ENCODE data around the gene DTX3. TPM values are rescaled to one million over a fixed set of nuclear protein-coding genes. Genes with fewer than 3 reads are reported as not detected.
"Not testable (repeated sequence)": the region's sequence is repeated elsewhere in the genome, so short reads cannot be mapped to it uniquely, and the experiment has no call there.

Gene DTX3
- total and polyA plus RNA-seq, 2 experiments from 2014 or later, result 22.8 to 46.6 TPM

GRCh38 chr12:57618431-57618830, 13.8 kb downstream of the DTX3 start:
- not testable (repeated sequence) for H3K79me2 ChIP-seq (replicated peaks; ENCODE audit: insufficient read depth); ATAC-seq; H3K4me3 ChIP-seq; H3K4me2 ChIP-seq; H3K27ac Mint-ChIP-seq; H3K9me3 Mint-ChIP-seq; H3K4me3 Mint-ChIP-seq; DNase-seq (ENCODE audit: low spot score); H3K27ac ChIP-seq (ENCODE audit: low read depth); H2AFZ ChIP-seq; H4K20me1 ChIP-seq (replicated peaks; ENCODE audit: insufficient read depth); H3K36me3 ChIP-seq (ENCODE audit: insufficient read depth); H3K9me2 ChIP-seq (ENCODE audit: insufficient read depth)
- Histone ChIP-seq H3F3A (replicated peaks; ENCODE audit: low read depth) (0 out of 2 replicates have a peak, but pooled peaks cover 13% of the 10 kb centered on the region), H3K27me3 (ENCODE audit: insufficient read depth) (peaks cover 100% of the 10 kb centered on the region), H3K4me1 (ENCODE audit: insufficient read depth) (peaks cover 28% of the 10 kb centered on the region)
- Mint-ChIP-seq H3K27me3 (ENCODE audit: insufficient read depth, low read depth, poor library complexity) (peaks cover 96% of the 10 kb centered on the region), H3K4me1 (peaks cover 31% of the 10 kb centered on the region), H3K36me3 (ENCODE audit: low read depth) (peaks cover 20% of the 10 kb centered on the region; the same call in 2 of the 3 replicates)
- TF ChIP-seq EZH2 (IDR thresholded peaks at IDR 0.05; ENCODE audit: low read depth, unreplicated experiment), result peak; percentile 12

- Histone ChIP-seq H3F3A (replicated peaks; ENCODE audit: low read depth) (0 out of 2 replicates have a peak, but pooled peaks cover 13% of the 10 kb centered on the region), H3K36me3 (ENCODE audit: insufficient read depth) (peaks cover 4% of the 10 kb centered on the region; the same call in 1 of the 2 replicates), H3K27me3 (ENCODE audit: insufficient read depth) (peaks cover 100% of the 10 kb centered on the region), H4K20me1 (replicated peaks; ENCODE audit: insufficient read depth) (peaks cover 8% of the 10 kb centered on the region), H3K27ac (ENCODE audit: low read depth) (no peak overlapping the region), H3K4me2 (peak overlapping the region; percentile 87), H2AFZ (peak overlapping the region; percentile 56; the same call in 1 of the 2 replicates), H3K9me2 (ENCODE audit: insufficient read depth) (no peaks in the 10 kb centered on the region), H3K4me1 (ENCODE audit: insufficient read depth) (peaks cover 26% of the 10 kb centered on the region), H3K4me3 (peak overlapping the region; percentile 59), H3K79me2 (replicated peaks; ENCODE audit: insufficient read depth) (no peaks in the 10 kb centered on the region)
- ATAC-seq, result no peak
- Mint-ChIP-seq H3K27ac (no peak overlapping the region), H3K36me3 (ENCODE audit: low read depth) (peaks cover 20% of the 10 kb centered on the region; the same call in 2 of the 3 replicates), H3K4me1 (peaks cover 27% of the 10 kb centered on the region), H3K27me3 (ENCODE audit: insufficient read depth, low read depth, poor library complexity) (peaks cover 97% of the 10 kb centered on the region), H3K9me3 (no peaks in the 10 kb centered on the region), H3K4me3 (peak overlapping the region; percentile 67)
- TF ChIP-seq JUNB (IDR thresholded peaks at IDR 0.05; ENCODE audit: unreplicated experiment) (no peak), EZH2phosphoT487 (IDR thresholded peaks at IDR 0.05; ENCODE audit: unreplicated experiment) (peak; percentile 75), ZNF331 (CRISPR knock-in tag; IDR thresholded peaks at IDR 0.05; ENCODE audit: low read depth) (no peak), NANOG (IDR thresholded peaks at IDR 0.05; ENCODE audit: borderline replicate concordance) (no peak), EZH2 (IDR thresholded peaks at IDR 0.05; ENCODE audit: low read depth, unreplicated experiment) (peak; percentile 94)
- DNase-seq (ENCODE audit: low spot score), result no peak
Observed at GRCh38 chr12:57618966-57619433, 14.4 kb downstream of the DTX3 start.

- Histone ChIP-seq H3K4me2 (peak overlapping the region; percentile 87), H3K27ac (ENCODE audit: low read depth) (no peak overlapping the region), H4K20me1 (replicated peaks; ENCODE audit: insufficient read depth) (peaks cover 8% of the 10 kb centered on the region), H3K4me1 (ENCODE audit: insufficient read depth) (peaks cover 24% of the 10 kb centered on the region), H3K27me3 (ENCODE audit: insufficient read depth) (peaks cover 100% of the 10 kb centered on the region), H3K9me2 (ENCODE audit: insufficient read depth) (no peaks in the 10 kb centered on the region), H2AFZ (peak overlapping the region; percentile 56), H3F3A (replicated peaks; ENCODE audit: low read depth) (0 out of 2 replicates have a peak, but pooled peaks cover 13% of the 10 kb centered on the region), H3K36me3 (ENCODE audit: insufficient read depth) (peaks cover 4% of the 10 kb centered on the region; the same call in 1 of the 2 replicates), H3K79me2 (replicated peaks; ENCODE audit: insufficient read depth) (no peaks in the 10 kb centered on the region), H3K4me3 (peak overlapping the region; percentile 59)
- peak; percentile 66 for DNase-seq (ENCODE audit: low spot score)
- peak overlapping the region; percentile 67 for H3K4me3 Mint-ChIP-seq
- H3K4me1 Mint-ChIP-seq, result peaks cover 22% of the 10 kb centered on the region
- no peak overlapping the region for H3K27ac Mint-ChIP-seq
- peaks cover 17% of the 10 kb centered on the region; the same call in 2 of the 3 replicates for H3K36me3 Mint-ChIP-seq (ENCODE audit: low read depth)
- TF ChIP-seq EZH2 (IDR thresholded peaks at IDR 0.05; ENCODE audit: low read depth, unreplicated experiment), result peak; percentile 74
- TF ChIP-seq ZNF331 (CRISPR knock-in tag; IDR thresholded peaks at IDR 0.05; ENCODE audit: low read depth), result no peak
- H3K27me3 Mint-ChIP-seq (ENCODE audit: insufficient read depth, low read depth, poor library complexity), result peaks cover 97% of the 10 kb centered on the region
- H3K9me3 Mint-ChIP-seq, result no peaks in the 10 kb centered on the region
- peak; percentile 52 for ATAC-seq
Observed at GRCh38 chr12:57619434-57620244, 15.0 kb downstream of the DTX3 start.

All from GM23338 (cell line).